HG03460 (cell line): ENCODE results near the gene STAM.
A peak's percentile ranks its signal among the peaks of the same experiment; 100 is the strongest.

ENCODE experiments used
- ATAC-seq: cut with Tn5 transposase; IDR thresholded peaks from one replicate; pipeline ENCODE4 v1.9.1; 2021; ENCODE audit not compliant: unreplicated experiment

The STAM gene

DNA sequence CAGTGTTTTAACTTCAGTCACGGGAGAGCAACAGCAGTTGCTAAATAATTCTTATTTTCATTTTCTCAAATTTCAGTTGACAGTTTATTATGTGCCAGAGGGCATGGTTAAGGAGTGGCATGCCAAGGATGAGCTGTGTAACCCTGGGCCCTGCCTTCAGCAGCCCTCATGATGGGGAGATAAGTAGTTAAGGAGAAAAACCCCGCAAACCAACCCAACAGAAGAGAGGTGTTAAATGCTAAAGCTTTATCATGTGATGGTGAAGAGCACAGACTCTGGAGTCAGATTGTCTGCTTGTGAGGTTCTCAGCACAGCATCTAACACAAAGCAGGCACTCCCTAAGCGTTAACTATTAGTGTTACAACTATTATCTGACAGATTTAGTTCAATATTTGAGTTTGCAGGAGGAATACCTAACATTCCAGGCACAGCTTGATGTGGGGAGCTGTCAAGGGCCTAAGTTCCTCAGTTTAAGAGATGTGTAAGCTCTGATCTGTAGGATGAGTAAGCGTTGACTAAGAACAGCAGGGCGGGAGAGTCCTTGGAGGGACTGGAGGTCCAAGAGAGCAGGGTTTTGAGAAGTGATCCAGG, 29.6 kb downstream of the STAM start:
- ATAC-seq: no peak

DNA sequence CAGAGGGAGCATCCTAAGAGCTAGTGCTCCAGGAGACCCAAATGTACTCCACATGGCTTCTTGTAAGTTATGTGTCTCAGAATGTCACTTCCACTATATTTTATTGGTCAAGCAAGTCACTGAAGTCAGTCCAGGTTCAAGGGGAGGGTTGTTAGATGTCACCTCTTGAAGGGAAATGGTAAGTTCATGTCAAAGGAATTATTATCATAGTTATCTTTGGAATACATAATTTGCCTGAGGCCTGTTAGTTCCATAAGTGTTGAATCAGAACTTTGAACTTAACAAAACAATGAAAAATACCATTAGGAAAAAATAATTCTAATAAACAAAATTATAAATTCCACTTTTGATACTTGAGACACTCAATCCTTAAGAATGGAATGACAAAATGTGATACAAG, 30.6 kb downstream of the STAM start:
- ATAC-seq: no peak

DNA sequence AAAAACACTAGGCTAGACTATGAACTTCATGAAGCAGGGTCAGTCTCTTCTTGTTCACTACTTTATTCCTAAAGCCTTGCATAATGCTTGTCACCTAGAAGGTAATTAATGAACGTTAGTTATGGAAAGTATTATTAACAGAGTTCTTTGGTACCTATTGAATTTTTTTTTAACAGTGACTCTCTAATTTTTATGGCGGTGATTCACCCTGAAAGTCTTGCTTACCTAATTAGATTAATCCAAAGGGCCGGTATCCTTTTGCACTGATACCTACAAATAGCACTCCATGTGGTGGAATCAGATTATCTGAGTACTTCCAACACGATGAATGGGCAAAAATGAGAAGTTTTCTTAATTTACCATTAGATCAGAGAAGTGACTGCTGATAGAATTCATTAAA, 31.7 kb downstream of the STAM start:
- ATAC-seq: no peak

DNA sequence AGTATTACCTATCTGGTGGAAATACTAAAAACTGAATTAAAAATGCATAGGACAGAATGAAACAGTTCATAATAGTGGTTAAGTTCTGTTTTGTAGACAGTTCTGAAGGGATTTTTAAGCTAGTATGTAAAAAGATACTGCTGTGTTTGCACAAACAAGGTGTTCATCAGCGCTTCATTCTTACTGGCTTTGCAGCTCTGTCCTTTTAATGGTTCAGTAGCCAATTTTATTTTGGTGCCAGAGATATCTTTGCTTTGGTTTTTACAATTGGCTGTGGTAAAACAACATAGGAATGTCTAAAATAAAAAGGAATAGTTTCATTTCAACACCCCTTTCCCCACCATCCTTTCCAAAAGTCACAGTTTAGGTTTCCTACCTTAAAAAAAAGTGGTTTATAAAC, 33.0 kb downstream of the STAM start:
- ATAC-seq: no peak

DNA sequence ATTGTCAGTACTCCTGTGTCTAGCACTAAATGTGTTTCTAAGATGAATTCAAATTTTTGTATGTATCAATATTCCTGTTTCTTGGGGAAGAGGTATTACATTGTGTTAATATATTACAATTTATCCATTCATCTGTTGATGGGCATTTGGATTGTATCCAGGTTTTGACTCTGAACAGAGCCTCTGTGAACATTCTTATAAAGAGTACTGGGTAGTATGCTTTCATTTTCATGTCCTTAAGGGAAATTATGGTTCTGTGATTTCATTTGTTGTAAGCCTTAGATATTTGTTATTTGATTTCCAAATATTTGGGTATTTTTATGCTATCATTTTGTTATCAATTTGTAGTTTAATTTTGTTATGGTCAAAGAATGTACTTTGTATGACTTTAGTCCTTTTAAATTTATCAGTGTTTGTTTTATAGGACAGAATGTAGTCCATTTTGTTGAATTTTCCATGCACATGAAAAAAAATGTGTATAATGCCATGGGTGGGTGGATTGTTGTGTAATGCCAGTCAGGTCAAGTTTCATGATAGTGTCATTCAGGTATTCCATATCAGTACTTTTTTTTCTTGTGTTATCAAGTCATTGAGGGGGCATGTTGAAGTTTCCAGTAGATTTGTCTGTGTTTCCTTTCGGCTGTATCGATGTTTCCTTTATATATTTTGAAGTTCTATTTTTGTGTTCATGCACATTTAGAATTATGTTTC, 38.4 kb downstream of the STAM start:
- no peak for ATAC-seq

DNA sequence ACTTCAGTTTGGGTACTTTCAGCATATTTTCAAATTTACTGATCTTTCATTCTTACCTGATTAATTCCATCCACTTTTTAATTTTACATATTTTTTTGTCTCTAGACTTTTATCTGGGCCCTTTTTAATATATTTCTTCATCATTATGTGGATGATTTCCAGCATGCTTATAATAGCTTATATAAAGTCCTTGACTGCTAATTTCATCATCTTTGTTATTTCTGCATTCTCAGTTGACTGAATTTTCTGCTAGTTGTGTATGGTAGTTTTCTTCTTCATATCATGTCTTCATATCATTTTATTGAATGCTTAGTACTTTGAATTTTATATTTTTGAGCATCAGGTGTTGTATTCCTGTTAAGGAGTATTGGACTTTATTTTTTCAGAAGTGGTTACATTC, 39.6 kb downstream of the STAM start:
- no peak for ATAC-seq

DNA sequence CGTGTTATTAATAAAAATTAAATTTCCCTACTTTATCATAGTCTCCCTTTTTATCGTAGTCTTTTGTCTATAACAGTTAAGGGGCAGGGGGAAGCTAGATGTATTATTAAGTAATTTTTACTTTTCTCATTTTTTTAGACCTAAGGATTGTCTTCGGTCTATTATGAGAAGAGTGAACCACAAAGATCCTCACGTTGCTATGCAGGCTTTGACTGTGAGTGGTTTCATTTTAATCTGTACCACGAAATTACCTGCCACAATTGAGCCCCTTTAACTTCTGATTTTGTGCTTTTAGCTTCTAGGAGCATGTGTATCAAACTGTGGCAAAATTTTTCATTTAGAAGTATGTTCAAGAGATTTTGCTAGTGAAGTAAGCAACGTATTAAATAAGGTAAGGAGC, 40.6 kb downstream of the STAM start:
- no peak for ATAC-seq

DNA sequence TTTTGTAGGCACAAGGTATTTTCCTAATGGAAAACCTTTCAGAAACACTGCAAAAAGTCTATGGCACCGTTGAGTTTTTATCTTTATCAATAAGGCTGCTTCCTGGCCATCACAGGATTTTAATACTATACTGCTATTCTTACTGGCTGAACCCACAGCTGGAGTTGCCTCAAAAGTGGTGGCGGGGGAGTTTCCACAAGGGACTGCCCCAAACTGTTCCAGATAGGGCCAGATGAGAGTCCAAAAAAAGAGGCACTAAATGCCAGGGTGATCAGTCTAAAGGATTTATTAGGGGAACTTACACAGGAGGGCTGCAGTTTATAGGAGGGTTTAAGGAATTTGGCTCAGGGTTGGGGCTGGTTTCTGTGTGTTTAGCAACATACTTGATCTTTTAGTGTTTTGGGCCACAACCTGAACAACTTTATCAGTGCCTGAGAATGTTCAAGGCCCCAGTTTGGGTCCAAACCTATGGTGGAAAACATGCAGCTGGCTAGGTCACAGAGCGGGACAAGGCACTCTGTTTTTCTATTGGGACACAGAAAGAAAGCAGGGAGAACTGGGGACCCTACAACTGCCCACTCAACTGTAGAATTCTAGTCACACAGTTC, 41.4 kb downstream of the STAM start:
- ATAC-seq: peak; percentile 64

DNA sequence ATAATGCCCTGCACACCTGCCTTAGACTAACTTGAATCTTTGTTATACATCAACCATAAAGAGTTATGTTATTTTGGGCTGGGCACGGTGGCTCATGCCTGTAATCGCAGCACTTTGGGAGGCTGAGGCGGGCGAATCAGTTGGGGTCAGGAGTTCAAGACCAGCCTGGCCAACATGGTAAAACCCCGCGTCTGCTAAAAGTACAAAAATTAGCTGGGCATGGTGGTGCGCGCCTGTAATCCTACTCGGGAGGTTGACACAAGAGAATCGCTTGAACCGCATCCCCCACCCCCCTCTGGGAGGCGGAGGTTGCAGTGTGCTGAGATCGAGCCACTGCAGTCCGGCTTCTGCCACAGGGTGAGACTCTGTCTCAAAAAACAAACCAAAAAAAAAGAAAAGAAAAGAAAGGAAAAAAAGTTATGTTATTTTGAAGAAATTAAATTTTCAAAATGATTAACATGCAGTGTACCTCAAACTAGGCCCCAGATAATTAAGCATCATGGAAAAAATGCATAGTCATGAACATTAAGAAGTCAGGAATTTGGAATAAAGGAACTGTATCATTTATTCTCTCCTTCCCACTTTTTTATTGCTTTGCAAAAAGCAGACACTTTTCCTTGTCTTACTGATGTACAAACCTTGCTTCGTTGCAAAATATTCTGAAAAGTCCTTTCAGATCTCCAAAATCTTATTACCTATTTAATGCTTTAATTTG, 43.3 kb downstream of the STAM start:
- no peak for ATAC-seq

DNA sequence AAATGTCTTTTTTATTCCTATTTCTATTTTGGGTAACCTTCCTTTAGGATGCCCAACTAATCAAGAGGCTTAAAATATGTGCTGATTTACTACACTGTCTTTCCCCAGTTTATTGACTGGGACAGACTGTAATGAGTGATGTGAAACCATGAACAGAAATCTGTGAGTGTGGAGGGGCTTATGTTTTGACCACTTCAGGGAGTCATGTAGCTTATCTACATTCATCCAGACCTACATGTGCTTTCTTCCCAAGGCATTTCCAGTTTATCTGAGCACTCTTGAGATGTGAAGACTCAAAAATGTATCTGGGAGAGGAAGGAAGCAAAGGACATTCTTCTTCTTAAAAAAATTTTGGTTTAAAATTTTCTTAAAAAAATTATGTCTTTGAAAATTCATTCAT, 45.2 kb downstream of the STAM start:
- ATAC-seq: no peak

DNA sequence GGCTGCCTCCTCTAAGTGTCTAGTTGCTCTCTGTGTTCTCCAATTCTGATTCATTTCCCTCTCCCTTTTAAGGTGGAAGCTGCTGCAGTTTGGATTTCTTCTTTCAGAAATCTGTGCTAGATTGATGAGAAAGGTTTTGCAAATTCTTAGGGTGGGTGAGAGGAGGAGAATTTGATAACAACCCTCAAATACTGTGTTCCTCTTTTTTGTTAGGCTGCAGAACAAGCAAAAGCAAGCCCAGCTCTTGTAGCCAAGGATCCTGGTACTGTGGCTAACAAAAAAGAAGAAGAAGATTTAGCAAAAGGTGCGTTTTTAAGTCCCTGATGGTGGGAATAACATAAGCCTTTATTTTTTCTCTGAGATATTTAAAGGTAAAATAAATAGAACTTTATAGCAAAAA, 49.1 kb downstream of the STAM start:
- no peak for ATAC-seq

DNA sequence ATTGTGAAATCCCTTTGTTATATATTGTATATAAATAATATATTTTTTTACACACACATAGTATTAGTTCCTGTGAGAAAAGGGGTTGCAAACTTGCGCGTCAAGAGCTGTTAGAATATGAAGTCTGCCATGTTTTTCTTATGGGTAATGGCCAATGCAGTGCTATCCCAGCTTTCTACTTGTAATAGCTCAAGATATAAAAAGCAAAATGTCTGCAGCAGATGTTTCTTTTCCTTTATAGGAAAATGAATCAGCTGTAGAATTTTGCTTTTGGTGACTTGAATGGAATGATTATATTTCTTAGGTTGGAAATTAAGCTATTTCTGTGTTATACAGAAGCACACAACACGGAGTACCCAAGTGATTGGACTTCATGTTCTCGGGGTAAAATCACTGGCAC, 54.7 kb downstream of the STAM start:
- ATAC-seq: no peak

DNA sequence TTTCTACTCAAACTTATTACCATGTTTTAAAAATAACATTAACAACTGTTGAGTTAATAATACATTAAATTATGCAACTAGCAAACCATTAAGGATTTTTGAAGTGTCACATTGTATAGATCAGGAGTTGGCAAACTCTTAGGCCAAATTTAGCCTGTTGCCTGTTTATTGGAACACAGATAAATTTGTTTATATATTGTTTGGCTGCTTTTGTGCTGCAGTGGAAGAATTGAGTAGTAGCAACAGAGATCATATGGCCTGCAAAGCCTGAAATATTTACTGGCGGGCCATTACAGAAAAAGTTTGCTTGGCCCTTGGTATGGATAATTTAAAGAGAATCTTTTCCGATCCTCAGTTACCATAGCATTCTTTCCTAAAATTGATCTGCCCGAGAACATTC, 57.4 kb downstream of the STAM start:
- no peak for ATAC-seq

DNA sequence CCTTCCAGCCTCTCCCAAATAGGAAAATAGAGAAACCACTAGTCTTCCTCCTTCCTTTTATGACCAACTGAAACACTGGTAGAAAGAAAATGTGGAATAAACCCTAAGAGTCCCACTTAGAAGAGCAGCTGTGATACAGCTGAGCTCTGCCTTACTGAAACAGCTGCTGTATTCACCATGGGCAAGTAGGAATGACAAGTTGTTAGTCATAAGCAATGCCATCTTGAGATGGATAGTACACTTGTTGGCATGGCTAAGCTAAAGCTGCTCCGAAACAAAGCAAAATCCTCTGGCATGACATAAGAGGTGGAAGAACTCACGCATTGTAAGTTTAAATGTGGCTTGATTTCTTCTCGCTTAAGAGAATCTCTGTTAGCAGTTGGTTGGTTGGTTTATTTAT, 59.8 kb downstream of the STAM start:
- no peak for ATAC-seq

DNA sequence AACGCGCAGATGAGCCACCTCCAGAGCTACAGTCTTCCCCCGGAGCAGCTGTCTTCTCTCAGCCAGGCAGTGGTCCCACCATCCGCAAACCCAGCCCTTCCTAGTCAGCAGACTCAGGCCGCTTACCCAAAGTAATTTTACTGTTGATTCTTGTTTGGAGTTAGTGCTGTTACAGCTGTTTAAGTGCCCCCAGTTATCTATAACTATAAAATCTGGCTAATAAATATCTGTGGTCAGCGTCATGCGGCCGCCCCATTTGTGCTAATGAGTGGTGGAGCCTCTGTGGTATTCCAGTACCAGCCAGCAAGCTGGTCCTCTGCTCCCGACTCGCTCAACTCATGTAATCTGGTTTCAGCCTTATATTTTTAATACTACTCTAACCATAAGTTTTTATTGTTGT, 64.9 kb downstream of the STAM start:
- ATAC-seq: no peak

DNA sequence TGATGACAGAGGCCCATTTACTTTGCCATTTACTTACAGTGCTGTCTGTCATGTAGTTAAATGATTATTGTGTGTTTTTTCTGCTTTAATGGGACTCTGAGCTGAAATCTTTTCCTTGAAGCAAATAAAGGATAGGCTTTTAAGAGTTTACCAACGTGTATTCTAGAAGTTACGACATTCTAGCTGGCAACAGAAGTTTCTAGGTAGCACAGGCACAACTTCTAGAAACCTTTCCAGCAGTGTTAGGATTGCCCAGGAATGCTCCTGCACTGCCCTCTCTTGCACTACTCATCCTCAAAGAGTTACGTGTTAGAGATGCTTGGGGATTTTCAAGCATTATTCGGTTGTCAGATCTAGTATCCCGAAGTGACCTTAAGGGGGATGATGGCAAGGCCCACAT, 65.5 kb downstream of the STAM start:
- no peak for ATAC-seq

DNA sequence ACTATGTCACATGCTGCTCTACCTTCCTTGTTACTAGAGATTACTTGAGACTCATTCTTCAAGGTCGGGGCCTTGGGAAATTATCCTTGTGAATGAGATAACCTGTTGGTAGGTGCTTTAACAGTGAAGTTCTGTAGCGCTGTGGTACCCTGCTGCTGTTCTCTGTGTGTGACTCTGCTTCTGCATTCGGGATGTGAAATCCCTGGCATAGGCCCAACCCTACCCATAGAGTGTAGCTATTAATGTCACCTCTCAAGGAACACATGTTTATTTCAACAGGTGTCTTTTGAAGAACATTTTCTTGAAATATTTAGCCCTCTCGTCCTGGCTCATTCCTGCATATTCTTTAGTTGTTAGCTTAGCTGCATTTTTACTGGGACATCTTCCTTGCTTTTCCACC, 66.2 kb downstream of the STAM start:
- ATAC-seq: no peak

DNA sequence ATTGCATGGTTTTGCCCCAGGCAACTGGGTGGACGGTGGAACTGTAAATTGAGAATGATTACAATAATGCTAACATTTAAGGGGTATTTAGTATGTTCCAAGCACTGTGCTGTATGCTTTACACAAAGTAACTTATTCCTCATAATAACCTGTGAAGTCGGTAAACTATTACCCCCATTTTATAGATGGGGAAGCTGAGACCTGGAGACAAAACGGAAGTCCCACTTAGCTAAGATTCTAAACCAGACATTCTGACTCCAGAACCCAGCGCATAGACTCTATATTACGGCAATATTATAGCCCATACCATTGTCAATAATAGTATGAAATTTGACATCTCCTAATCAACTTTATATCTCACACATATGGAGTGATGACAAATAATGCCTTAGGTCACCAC, 68.1 kb downstream of the STAM start:
- ATAC-seq: no peak

DNA sequence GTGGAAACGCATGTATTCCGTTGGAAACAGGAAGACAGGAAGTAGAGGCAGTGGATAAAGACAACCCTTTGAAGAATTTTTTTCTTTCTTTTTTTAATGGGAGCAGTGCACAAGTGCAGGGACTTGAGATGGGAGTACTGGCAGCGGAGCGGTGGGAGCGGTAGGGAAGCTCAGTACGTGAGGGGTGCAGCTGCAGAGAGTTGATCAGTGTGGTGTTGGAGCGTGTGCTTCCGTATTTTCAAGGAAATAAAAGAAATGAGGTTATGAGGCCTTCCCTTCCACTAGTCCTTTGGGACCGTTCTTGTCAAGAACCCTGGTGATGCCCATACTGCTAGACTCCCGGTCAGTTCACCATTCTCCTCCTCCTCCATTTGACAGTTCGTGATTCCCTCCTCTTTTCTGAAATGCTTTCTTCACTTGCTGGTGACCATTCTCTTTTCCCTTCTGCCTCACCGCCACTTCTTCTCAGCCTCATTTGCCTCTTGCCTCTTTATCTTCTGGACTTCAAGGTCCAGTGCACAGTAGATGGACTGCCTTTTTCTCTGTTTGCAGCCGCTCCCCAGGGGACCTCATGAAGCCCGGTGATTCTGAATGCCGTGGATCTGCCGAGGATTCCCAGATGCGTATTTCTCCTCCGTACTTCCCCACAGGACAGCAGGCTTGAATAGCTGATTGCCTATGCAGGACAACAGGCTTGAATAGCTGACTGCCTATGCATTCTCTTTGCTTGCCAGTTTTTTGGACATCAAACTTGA, 68.9 kb downstream of the STAM start:
- no peak for ATAC-seq

DNA sequence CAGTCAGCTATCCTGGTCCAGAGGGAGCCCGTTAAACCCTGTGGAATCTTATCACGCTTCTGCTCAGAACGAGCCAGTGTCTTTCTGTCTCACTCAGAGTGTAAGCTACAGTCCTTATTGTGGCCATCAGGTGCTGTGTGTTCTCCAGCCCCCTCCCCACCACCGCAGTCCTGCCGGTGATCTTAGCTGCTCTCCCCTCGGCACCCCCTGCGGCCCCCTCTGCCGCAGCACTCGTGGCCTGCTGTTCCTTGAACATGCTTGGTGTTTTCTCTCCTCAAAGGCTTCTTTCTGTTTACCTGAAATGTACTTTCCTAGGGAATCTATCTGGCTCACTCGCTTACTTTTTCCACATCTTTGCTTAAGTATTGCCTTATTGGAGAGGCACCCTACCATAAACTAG, 69.8 kb downstream of the STAM start:
- ATAC-seq: no peak

DNA sequence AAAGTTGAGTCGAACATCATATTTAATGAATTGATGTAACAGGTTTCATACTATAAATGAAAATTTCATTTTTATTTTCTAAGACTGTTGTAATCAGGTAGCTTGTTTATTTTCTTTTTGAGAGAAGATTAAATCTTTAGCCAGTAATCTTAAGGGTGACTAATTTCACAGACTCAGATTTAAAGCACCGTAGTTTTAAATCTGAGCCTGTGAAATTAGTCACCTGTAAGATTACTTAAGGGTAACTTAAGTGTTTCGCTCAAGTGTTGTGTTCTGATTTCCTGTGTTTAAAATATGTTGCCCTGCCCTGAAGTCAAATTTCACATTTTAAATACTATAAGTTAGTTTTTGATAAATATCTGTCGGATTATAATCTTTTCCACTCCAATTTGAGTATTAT, 72.2 kb downstream of the STAM start:
- no peak for ATAC-seq
